ENCODE measurements around the gene IFI27L2.

The IFI27L2 gene

GRCh38 chr14:94171208-94171607 is 41.8 kb upstream of the IFI27L2 start:
- no peaks in the 10 kb centered on the region for H3K9me2 ChIP-seq (ENCODE audit: low read depth, low read length)
- H3K4me1 ChIP-seq (ENCODE audit: insufficient read depth, low read length, severe bottlenecking) = peaks cover 8% of the 10 kb centered on the region
- H4K20me1 ChIP-seq (ENCODE audit: insufficient read depth, low read length) = no peaks in the 10 kb centered on the region
- H3K9me3 ChIP-seq (ENCODE audit: low read length) = no peaks in the 10 kb centered on the region
- TF ChIP-seq CTCF (IDR thresholded peaks at IDR 0.05; ENCODE audit: low read length) (no peak), EZH2 (IDR thresholded peaks at IDR 0.05; ENCODE audit: borderline replicate concordance, low read length) (no peak)
- no peak overlapping the region for H3K4me2 ChIP-seq (ENCODE audit: low read length)
- no peaks in the 10 kb centered on the region for H3K36me3 ChIP-seq (ENCODE audit: insufficient read depth, low read length)
- no peaks in the 10 kb centered on the region for H3K79me2 ChIP-seq (ENCODE audit: insufficient read depth, low read length)
- no peak overlapping the region for H3K27ac ChIP-seq (ENCODE audit: low read depth, low read length, poor library complexity, severe bottlenecking)
- no peak overlapping the region for H3K4me3 ChIP-seq (ENCODE audit: low read depth, low read length, poor library complexity, severe bottlenecking)
- no peak overlapping the region for H3K9ac ChIP-seq (ENCODE audit: low read length)
- no peaks in the 10 kb centered on the region; the same call in 1 of the 2 replicates for H3K27me3 ChIP-seq (ENCODE audit: insufficient read depth, low read length)
- no peaks in the 10 kb centered on the region for H3F3A ChIP-seq (ENCODE audit: insufficient read depth, low read length)
- no peak overlapping the region for H2AFZ ChIP-seq (ENCODE audit: low read length)

- H2AFZ ChIP-seq (ENCODE audit: low read length) = no peak overlapping the region
- no peak overlapping the region for H3K27ac ChIP-seq (ENCODE audit: low read depth, low read length, poor library complexity, severe bottlenecking)
- TF ChIP-seq EZH2 (IDR thresholded peaks at IDR 0.05; ENCODE audit: borderline replicate concordance, low read length) = no peak
- no peak for TF ChIP-seq CTCF (IDR thresholded peaks at IDR 0.05; ENCODE audit: low read length)
- H3K9me3 ChIP-seq (ENCODE audit: low read length) = no peaks in the 10 kb centered on the region
- no peaks in the 10 kb centered on the region for H3F3A ChIP-seq (ENCODE audit: insufficient read depth, low read length)
- H3K27me3 ChIP-seq (ENCODE audit: insufficient read depth, low read length) = no peaks in the 10 kb centered on the region; the same call in 1 of the 2 replicates
- H3K36me3 ChIP-seq (ENCODE audit: insufficient read depth, low read length) = no peaks in the 10 kb centered on the region
- H3K79me2 ChIP-seq (ENCODE audit: insufficient read depth, low read length) = no peaks in the 10 kb centered on the region
- H3K9me2 ChIP-seq (ENCODE audit: low read depth, low read length) = no peaks in the 10 kb centered on the region
- H3K4me2 ChIP-seq (ENCODE audit: low read length) = no peak overlapping the region
- no peak overlapping the region for H3K9ac ChIP-seq (ENCODE audit: low read length)
- H4K20me1 ChIP-seq (ENCODE audit: insufficient read depth, low read length) = no peaks in the 10 kb centered on the region
- H3K4me3 ChIP-seq (ENCODE audit: low read depth, low read length, poor library complexity, severe bottlenecking) = no peak overlapping the region
- peaks cover 8% of the 10 kb centered on the region for H3K4me1 ChIP-seq (ENCODE audit: insufficient read depth, low read length, severe bottlenecking)
These were observed 40.7 kb upstream of the IFI27L2 start for GRCh38 chr14:94170136-94170535.

GRCh38 chr14:94165744-94166143 is 36.3 kb upstream of the IFI27L2 start:
- no peaks in the 10 kb centered on the region for H3F3A ChIP-seq (ENCODE audit: insufficient read depth, low read length)
- H3K27ac ChIP-seq (ENCODE audit: low read depth, low read length, poor library complexity, severe bottlenecking) = no peak overlapping the region
- TF ChIP-seq EZH2 (IDR thresholded peaks at IDR 0.05; ENCODE audit: borderline replicate concordance, low read length) (no peak), CTCF (IDR thresholded peaks at IDR 0.05; ENCODE audit: low read length) (no peak)
- no peaks in the 10 kb centered on the region for H3K79me2 ChIP-seq (ENCODE audit: insufficient read depth, low read length)
- H3K9me3 ChIP-seq (ENCODE audit: low read length) = no peaks in the 10 kb centered on the region
- H2AFZ ChIP-seq (ENCODE audit: low read length) = no peak overlapping the region
- no peaks in the 10 kb centered on the region for H3K27me3 ChIP-seq (ENCODE audit: insufficient read depth, low read length)
- no peak overlapping the region for H3K4me2 ChIP-seq (ENCODE audit: low read length)
- H3K4me1 ChIP-seq (ENCODE audit: insufficient read depth, low read length, severe bottlenecking) = no peaks in the 10 kb centered on the region
- H3K9me2 ChIP-seq (ENCODE audit: low read depth, low read length) = no peaks in the 10 kb centered on the region
- H3K9ac ChIP-seq (ENCODE audit: low read length) = no peak overlapping the region
- H3K36me3 ChIP-seq (ENCODE audit: insufficient read depth, low read length) = no peaks in the 10 kb centered on the region
- no peak overlapping the region for H3K4me3 ChIP-seq (ENCODE audit: low read depth, low read length, poor library complexity, severe bottlenecking)
- H4K20me1 ChIP-seq (ENCODE audit: insufficient read depth, low read length) = no peaks in the 10 kb centered on the region

All from OCI-LY1 (cell line).